A549 (cell line): ENCODE measurements around the gene UNCX.

Source experiments
- CTCF ChIP-seq: fragments of >200 bp; sonication (Bioruptor Twin); formaldehyde crosslinking; IDR thresholded peaks from 3 replicates; pipeline ENCODE4 v1.5.1; 2016
- EP300 ChIP-seq, 2 experiments: fragments of >200 bp; sonication (Bioruptor Twin); formaldehyde crosslinking; IDR thresholded peaks; 2 replicates in 1 of 2; 3 replicates in 1 of 2; pipeline ENCODE4 v1.6.1; 2016 to 2017
- HMGXB4 ChIP-seq: fragments of 250-450 bp; sonication (Bioruptor Pico); IDR thresholded peaks from 2 replicates; pipeline ENCODE4 v1.5.0; 2021; ENCODE audit warnings: mild to moderate bottlenecking, moderate library complexity, borderline replicate concordance
- MAZ ChIP-seq: fragments of 150-350 bp; IDR thresholded peaks from 2 replicates; pipeline ENCODE4 v1.6.1; 2014; ENCODE audit warnings: antibody characterized with exemption, low read depth, low read length, borderline replicate concordance
- POLR2A ChIP-seq: IDR thresholded peaks from 2 replicates; pipeline ENCODE4 v1.6.1; 2012; ENCODE audit warnings: mild to moderate bottlenecking, low read length
- REST ChIP-seq: fragments of 200-600 bp; sonication (generic); IDR thresholded peaks from 2 replicates; pipeline ENCODE4 v1.6.1; 2016; ENCODE audit warnings: antibody characterized with exemption, mild to moderate bottlenecking, moderate library complexity

GRCh38 chr7:1274876-1275375 is 42.3 kb downstream of the UNCX start:
- TF ChIP-seq MAZ (no peak), CTCF (no peak), POLR2A (no peak), HMGXB4 (CRISPR knock-in tag) (no peak), REST (no peak), EP300 (IDR thresholded peaks at IDR 0.05) (no peak)
